H1 (cell line): ENCODE measurements around the gene CHFR. TPM values are rescaled to one million over a fixed set of nuclear protein-coding genes. Genes with fewer than 3 reads are reported as not detected.
A peak's percentile ranks its signal among the peaks of the same experiment; 100 is the strongest.

ENCODE experiments used
- CTCF ChIA-PET: fragments of 300-600 bp; sonication (Branson Sonifier 250); formaldehyde crosslinking; loops from one replicate; lab custom pipeline; 2021; ENCODE audit not compliant: partially characterized antibody; lab: Charles Lee
- POLR2A ChIA-PET: fragments of 300-600 bp; sonication (Branson Sonifier 250); formaldehyde crosslinking; loops from one replicate; lab custom pipeline; 2021; ENCODE audit warnings: inconsistent platforms; ENCODE audit not compliant: partially characterized antibody; lab: Charles Lee
- DNase-seq, 2 experiments: peaks; one replicate each; pipeline versions ENCODE4 v3.0.0 to v3.0.0-alpha.2; 2010 to 2022; ENCODE audit warnings: low spot score in 2 of 2, low read depth in 1 of 2, mixed read lengths in 1 of 2
- FAIRE-seq: peaks from 2 replicates; lab custom pipeline; 2011; peaks lifted over from hg19 to GRCh38; lab: Jason Lieb, UNC
- H2AFZ ChIP-seq: 2 replicates; pipeline ENCODE4 v1.8.1; 2012; ENCODE audit warnings: low read length, inconsistent platforms
- H2AK5ac ChIP-seq: 2 replicates; pipeline ENCODE4 v1.6.1; 2013; ENCODE audit warnings: low read depth, low read length
- H2BK120ac ChIP-seq: replicated peaks from 2 replicates; pipeline ENCODE3; 2013; ENCODE audit warnings: low read depth, low read length, inconsistent platforms
- H2BK12ac ChIP-seq: 2 replicates; pipeline ENCODE4 v1.6.1; 2013; ENCODE audit warnings: low read depth, low read length
- H2BK15ac ChIP-seq: 2 replicates; pipeline ENCODE4 v1.6.1; 2013; ENCODE audit warnings: low read length
- H2BK20ac ChIP-seq: 2 replicates; pipeline ENCODE4 v1.6.1; 2013; ENCODE audit warnings: low read length
- H2BK5ac ChIP-seq: 2 replicates; pipeline ENCODE4 v1.6.1; 2013; ENCODE audit warnings: low read depth, low read length
- H3K14ac ChIP-seq: 2 replicates; pipeline ENCODE4 v1.6.1; 2013; ENCODE audit warnings: inconsistent platforms; ENCODE audit not compliant: insufficient read length
- H3K18ac ChIP-seq: 2 replicates; pipeline ENCODE4 v1.6.1; 2013; ENCODE audit warnings: low read length; ENCODE audit errors: extremely low read depth
- H3K23ac ChIP-seq: 2 replicates; pipeline ENCODE4 v1.6.1; 2013; ENCODE audit warnings: inconsistent platforms; ENCODE audit not compliant: insufficient read length
- H3K23me2 ChIP-seq: 2 replicates; pipeline ENCODE4 v1.6.1; 2013; ENCODE audit warnings: low read depth, low read length
- H3K27ac ChIP-seq: 2 replicates; pipeline ENCODE4 v1.6.1; 2011; ENCODE audit warnings: low read depth, low read length, inconsistent platforms
- H3K27me3 ChIP-seq, 4 experiments: replicated peaks in 1 of 4; 1 replicate in 1 of 4; 2 replicates in 3 of 4; pipeline versions ENCODE4 v1.6.1 to v1.8.1; 2011 to 2013; ENCODE audit warnings: low read length in 3 of 4, mild to moderate bottlenecking in 3 of 4, inconsistent platforms in 2 of 4, mixed read lengths in 2 of 4, moderate library complexity in 1 of 4; ENCODE audit not compliant: control insufficient read depth in 3 of 4, insufficient read depth in 3 of 4; ENCODE audit errors: extremely low read depth in 1 of 4
- H3K36me3 ChIP-seq, 4 experiments: 2 replicates each; pipeline versions ENCODE4 v1.6.1 to v1.8.1; 2011 to 2013; ENCODE audit warnings: mild to moderate bottlenecking in 4 of 4, low read length in 3 of 4, moderate library complexity in 2 of 4, control low read depth in 1 of 4, inconsistent platforms in 1 of 4; ENCODE audit not compliant: insufficient read depth in 4 of 4, control insufficient read depth in 2 of 4
- H3K4ac ChIP-seq: replicated peaks from 2 replicates; pipeline ENCODE3; 2013; ENCODE audit warnings: low read length, low read depth, mixed read lengths, inconsistent platforms; ENCODE audit not compliant: insufficient read length
- H3K4me1 ChIP-seq, 4 experiments: replicated peaks in 1 of 4; 1 replicate in 1 of 4; 2 replicates in 3 of 4; pipeline versions ENCODE4 v1.6.1 to v1.8.1; 2011 to 2013; ENCODE audit warnings: low read length in 3 of 4, inconsistent platforms in 2 of 4, mixed read lengths in 1 of 4; ENCODE audit not compliant: insufficient read depth in 4 of 4, control insufficient read depth in 3 of 4
- H3K4me2 ChIP-seq, 2 experiments: 2 replicates each; pipeline versions ENCODE4 v1.6.1 to v1.8.1; 2011 to 2013; ENCODE audit warnings: low read depth in 2 of 2, low read length in 2 of 2, control low read depth in 1 of 2, inconsistent platforms in 1 of 2, mild to moderate bottlenecking in 1 of 2; ENCODE audit not compliant: insufficient read depth in 1 of 2
- H3K4me3 ChIP-seq, 4 experiments: fragments of 200-600, 300-600 bp in 1 of 4; sonication (generic), shearing (Covaris generic), sonication (Bioruptor Twin) in 1 of 4; 2 replicates each; pipeline versions ENCODE4 v1.5.1 to v1.8.1; 2011 to 2016; ENCODE audit warnings: low read length in 4 of 4, low read depth in 3 of 4, control low read depth in 2 of 4, inconsistent platforms in 2 of 4, mild to moderate bottlenecking in 2 of 4, mixed read lengths in 1 of 4, moderate library complexity in 1 of 4; ENCODE audit not compliant: insufficient read depth in 2 of 4; ENCODE audit errors: extremely low read depth in 1 of 4
- H3K56ac ChIP-seq: replicated peaks from 2 replicates; pipeline ENCODE3; 2013; ENCODE audit warnings: low read depth, mild to moderate bottlenecking, mixed read lengths, low read length, inconsistent platforms; ENCODE audit not compliant: insufficient read length
- H3K79me1 ChIP-seq: 2 replicates; pipeline ENCODE4 v1.6.1; 2013; ENCODE audit warnings: low read depth, low read length, control low read depth
- H3K79me2 ChIP-seq, 2 experiments: 2 replicates each; pipeline versions ENCODE4 v1.6.1 to v1.8.1; 2012 to 2013; ENCODE audit warnings: low read length in 2 of 2, mild to moderate bottlenecking in 2 of 2, inconsistent platforms in 1 of 2; ENCODE audit not compliant: insufficient read depth in 2 of 2, control insufficient read depth in 1 of 2
- H3K9ac ChIP-seq, 4 experiments: replicated peaks in 1 of 4; 1 replicate in 1 of 4; 2 replicates in 3 of 4; pipeline versions ENCODE4 v1.6.1 to v1.8.1; 2011 to 2013; ENCODE audit warnings: low read depth in 3 of 4, low read length in 3 of 4, control low read depth in 2 of 4, mild to moderate bottlenecking in 2 of 4, moderate library complexity in 2 of 4, inconsistent platforms in 1 of 4; ENCODE audit errors: extremely low read depth in 1 of 4
- H3K9me3 ChIP-seq, 2 experiments: 2 replicates each; pipeline versions ENCODE4 v1.6.1 to v1.8.1; 2012 to 2013; ENCODE audit warnings: mild to moderate bottlenecking in 2 of 2, moderate library complexity in 2 of 2, control low read depth in 1 of 2, inconsistent platforms in 1 of 2, low read depth in 1 of 2, low read length in 1 of 2, mixed read lengths in 1 of 2; ENCODE audit not compliant: insufficient read depth in 2 of 2
- H4K20me1 ChIP-seq, 2 experiments: replicated peaks in 1 of 2; 2 replicates each; pipeline versions ENCODE3 to v1.8.1; 2011 to 2013; ENCODE audit warnings: inconsistent platforms in 2 of 2, low read length in 2 of 2, mild to moderate bottlenecking in 1 of 2; ENCODE audit not compliant: insufficient read depth in 2 of 2, control insufficient read depth in 1 of 2
- H4K5ac ChIP-seq: 2 replicates; pipeline ENCODE4 v1.6.1; 2013; ENCODE audit warnings: low read length, low read depth, mixed read lengths, inconsistent platforms; ENCODE audit not compliant: insufficient read length
- H4K8ac ChIP-seq: 2 replicates; pipeline ENCODE4 v1.8.0; 2013; ENCODE audit warnings: mild to moderate bottlenecking, moderate library complexity, low read length, inconsistent platforms; ENCODE audit not compliant: insufficient read depth; ENCODE audit errors: extremely low read depth
- H4K91ac ChIP-seq: replicated peaks from 2 replicates; pipeline ENCODE3; 2013; ENCODE audit warnings: low read length, mixed read lengths, inconsistent platforms; ENCODE audit not compliant: insufficient read length
- BACH1 ChIP-seq: IDR thresholded peaks from 2 replicates; pipeline ENCODE4 v1.6.1; 2012; ENCODE audit warnings: low read length, improper control_type of control experiment
- EZH2 ChIP-seq: fragments of 200-600 bp; sonication (generic); IDR thresholded peaks from 2 replicates; pipeline ENCODE4 v1.7.1; 2012; ENCODE audit warnings: low read depth, mild to moderate bottlenecking, moderate library complexity, low read length, inconsistent platforms; ENCODE audit not compliant: severe bottlenecking
- WGBS, 2 experiments: shearing (Covaris generic) in 1 of 2; methylation state at CpG; one replicate each; pipeline versions ENCODE4 v1.1.6 to v1.1.7; 2013 to 2015; ENCODE audit warnings: low lambda C conversion rate in 2 of 2, mixed read lengths in 2 of 2, inconsistent platforms in 1 of 2, low coverage in 1 of 2, missing lambda C conversion rate in 1 of 2; ENCODE audit not compliant: insufficient replicate concordance in 2 of 2, insufficient coverage in 1 of 2, insufficient read length in 1 of 2; ENCODE audit errors: extremely low coverage in 1 of 2, missing lambda C conversion rate in 1 of 2; 5-methylcytosine and 5-hydroxymethylcytosine counted together
- polyA plus RNA-seq, 7 experiments: library from polyadenylated mRNA; depleted of rRNA in 3 of 7; stranded (reverse) in 5 of 7; unstranded in 2 of 7; fragments of >200 nt in 5 of 7; fragments of 200-250 nt in 2 of 7; gene quantifications; 1 replicate in 5 of 7; 2 replicates in 1 of 7; 4 replicates in 1 of 7; pipeline versions ENCODE4 v1.2.1 to v1.2.3, GENCODE V29; 2011 to 2013; ENCODE audit warnings: missing spikeins in 2 of 7, mixed read lengths in 2 of 7
- total RNA-seq: library from RNA; stranded (reverse); fragmentation: NEBNext Ultra II Directional; extraction: Animal tissue kit (Norgen Biotek cat#: 25700); gene quantifications from 2 replicates; pipeline ENCODE4 v1.2.1, GENCODE V29; 2021

Gene CHFR
- total and polyA plus RNA-seq, 2 of the 8 experiments (the other 6 are each of a cell fraction or from before 2014, with no cell fraction given): 31.4 to 44.6 TPM

GRCh38 chr12:132881818-132882217, 5.6 kb downstream of the CHFR start:
- Histone ChIP-seq H3K27ac (no peak overlapping the region), H4K8ac (no peak overlapping the region; the same call in 1 of the 2 replicates), H3K23me2 (peaks cover 2% of the 10 kb centered on the region; the same call in 1 of the 2 replicates), H2BK15ac (no peak overlapping the region), H2BK12ac (no peak overlapping the region), H2BK5ac (peak overlapping the region; percentile 13; the same call in 1 of the 2 replicates), H3K79me1 (0 out of 2 replicates have a peak, but pooled peaks cover 2% of the 10 kb centered on the region), H3K56ac (no peak overlapping the region), H3K27me3 (no peaks in the 10 kb centered on the region), H3K23ac (no peak overlapping the region), H4K91ac (no peak overlapping the region), H3K9ac (no peak overlapping the region), H3K36me3 (peaks cover 0 to 13% (median 3%) of the 10 kb centered on the region in 4 experiments; a peak in 3 of 8 replicates), H3K14ac (no peak overlapping the region), H3K79me2 (peaks cover 3 to 18% of the 10 kb centered on the region in 2 experiments; a peak in 2 of 4 replicates), H4K5ac (no peak overlapping the region), H2BK20ac (no peak overlapping the region), H2BK120ac (no peak overlapping the region), H3K18ac (no peak overlapping the region), H2AFZ (no peak overlapping the region), H3K4me2 (no peak overlapping the region), H3K4ac (no peak overlapping the region), H2AK5ac (no peak overlapping the region), H3K4me1 (no peaks in the 10 kb centered on the region), H4K20me1 (no peaks in the 10 kb centered on the region), H3K4me3 (no peak overlapping the region), H3K9me3 (no peaks in the 10 kb centered on the region)
- DNase-seq: no peak
- CTCF ChIA-PET: interaction anchor here (0.6 to 2.1 kb wide), 2 partner anchors 23 to 45 kb away, joined by 3 to 8 read pairs; no protein-coding TSS in a partner anchor
- TF ChIP-seq BACH1 (no peak), EZH2 (no peak)
- FAIRE-seq: no peak
- WGBS, 2 experiments: 91% methylated on average over 4 of the region's 7 CpGs; no CpG with 5 or more reads in 1 of the 2 experiments
- POLR2A ChIA-PET: interaction anchor here (0.6 to 2.0 kb wide), 3 partner anchors 20 to 106 kb away, joined by 4 to 6 read pairs (median 5); no protein-coding TSS in a partner anchor
